ENCODE data around the gene FN3KRP.
"Not testable (repeated sequence)": the region's sequence is repeated elsewhere in the genome, so short reads cannot be mapped to it uniquely, and the experiment has no call there.

The FN3KRP gene

GRCh38 chr17:82743344-82744219 lies 27.1 kb downstream of the FN3KRP start:
- DNase-seq (ENCODE audit: low read depth in 1 of 2, low spot score in 1 of 2) = no peak

- DNase-seq (ENCODE audit: low read depth in 1 of 2, low spot score in 1 of 2) = not testable (repeated sequence)
These were observed 28.2 kb downstream of the FN3KRP start for GRCh38 chr17:82744736-82745135.

GRCh38 chr17:82745524-82745923 lies 29.0 kb downstream of the FN3KRP start:
- DNase-seq (ENCODE audit: low read depth in 1 of 2, low spot score in 1 of 2) = no peak

GRCh38 chr17:82748756-82749155 lies 32.2 kb downstream of the FN3KRP start:
- DNase-seq (ENCODE audit: low read depth in 1 of 2, low spot score in 1 of 2) = no peak

GRCh38 chr17:82750241-82750908 lies 33.9 kb downstream of the FN3KRP start:
- DNase-seq (ENCODE audit: low read depth in 1 of 2, low spot score in 1 of 2) = no peak

- no peak for DNase-seq (ENCODE audit: low read depth in 1 of 2, low spot score in 1 of 2)
These were observed 34.7 kb downstream of the FN3KRP start for GRCh38 chr17:82751171-82751570.

GRCh38 chr17:82751571-82752370 lies 35.3 kb downstream of the FN3KRP start, which contains the start of gene TBCD:
TSS of gene TBCD (plus strand) at chr17:82752065. CDS start at chr17:82752194, 129 bp downstream.
- DNase-seq (ENCODE audit: low read depth in 1 of 2, low spot score in 1 of 2) = peak; percentile 76 to 85

- DNase-seq (ENCODE audit: low read depth in 1 of 2, low spot score in 1 of 2) = no peak
These were observed 36.1 kb downstream of the FN3KRP start for GRCh38 chr17:82752371-82753200.

- DNase-seq (ENCODE audit: low read depth in 1 of 2, low spot score in 1 of 2) = no peak
These were observed 36.6 kb downstream of the FN3KRP start for GRCh38 chr17:82753201-82753464.

GRCh38 chr17:82754297-82755208 lies 38.0 kb downstream of the FN3KRP start:
- no peak for DNase-seq (ENCODE audit: low read depth in 1 of 2, low spot score in 1 of 2)

GRCh38 chr17:82756166-82756565 lies 39.7 kb downstream of the FN3KRP start:
- DNase-seq (ENCODE audit: low read depth in 1 of 2, low spot score in 1 of 2) = no peak

GRCh38 chr17:82765371-82765770 lies 48.9 kb downstream of the FN3KRP start:
- no peak for DNase-seq (ENCODE audit: low read depth in 1 of 2, low spot score in 1 of 2)

GRCh38 chr17:82767041-82767754 lies 50.7 kb downstream of the FN3KRP start:
- peak in 1 of 2 donors; percentile 36 for DNase-seq (ENCODE audit: low read depth in 1 of 2, low spot score in 1 of 2)

GRCh38 chr17:82769041-82769440 lies 52.5 kb downstream of the FN3KRP start:
- DNase-seq (ENCODE audit: low read depth in 1 of 2, low spot score in 1 of 2) = no peak

GRCh38 chr17:82772026-82772425 lies 55.5 kb downstream of the FN3KRP start:
- DNase-seq (ENCODE audit: low read depth in 1 of 2, low spot score in 1 of 2) = no peak

GRCh38 chr17:82774456-82774855 lies 58.0 kb downstream of the FN3KRP start:
- not testable (repeated sequence) for DNase-seq (ENCODE audit: low read depth in 1 of 2, low spot score in 1 of 2)

- no peak for DNase-seq (ENCODE audit: low read depth in 1 of 2, low spot score in 1 of 2)
These were observed 58.7 kb downstream of the FN3KRP start for GRCh38 chr17:82775001-82775823.

GRCh38 chr17:82776454-82776853 lies 59.9 kb downstream of the FN3KRP start:
- no peak for DNase-seq (ENCODE audit: low read depth in 1 of 2, low spot score in 1 of 2)
